Mesangial cell (primary cell): ENCODE results near the gene SCART1. TPM values are rescaled to one million over a fixed set of nuclear protein-coding genes. Genes with fewer than 3 reads are reported as not detected.

ENCODE experiments used
- total RNA-seq: library from RNA; depleted of rRNA; stranded (reverse); fragments of >200 nt; gene quantifications from 2 replicates; pipeline ENCODE4 v1.2.3, GENCODE V29; 2015

The SCART1 gene
- under 0.01 and 1.4 TPM in 2 replicates for total RNA-seq

DNA sequence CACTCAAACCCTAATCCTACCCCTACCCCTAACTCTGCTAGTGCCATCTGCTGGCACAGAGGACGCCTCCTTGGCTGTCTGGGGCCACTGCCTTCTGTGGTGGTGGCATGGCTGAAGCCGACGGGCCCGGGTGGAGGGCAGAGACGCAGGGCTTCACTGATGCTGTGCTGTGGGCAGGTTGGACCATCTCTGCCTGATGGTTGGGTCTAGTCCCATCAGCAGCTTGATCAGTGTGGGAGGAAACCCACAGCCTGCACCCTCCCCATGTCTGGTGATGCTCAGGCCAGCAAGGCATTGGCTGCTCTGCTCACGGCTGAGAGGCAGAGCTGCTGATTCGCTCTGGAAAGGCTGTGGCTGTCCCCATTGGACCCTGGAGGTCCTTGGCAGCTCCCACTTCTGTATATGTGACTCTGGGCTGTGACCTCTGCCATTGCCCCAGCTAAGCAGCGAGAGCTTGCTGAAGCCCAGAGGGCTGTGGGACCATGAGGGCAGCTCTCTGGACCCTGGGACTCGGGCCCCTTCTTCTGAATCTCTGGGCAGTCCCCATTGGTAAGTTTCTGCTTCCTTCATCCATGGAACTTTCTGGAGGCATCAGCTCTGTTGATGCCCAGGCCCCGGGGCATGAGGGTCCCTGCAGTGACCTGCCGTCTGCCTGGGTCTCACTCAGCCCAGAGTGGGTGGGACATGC is at the start of gene SCART1:
Gene SCART1 (plus strand): TSS at position 430 of the 688 bp plus-strand sequence. CDS start 53 bp downstream, at position 483.

DNA sequence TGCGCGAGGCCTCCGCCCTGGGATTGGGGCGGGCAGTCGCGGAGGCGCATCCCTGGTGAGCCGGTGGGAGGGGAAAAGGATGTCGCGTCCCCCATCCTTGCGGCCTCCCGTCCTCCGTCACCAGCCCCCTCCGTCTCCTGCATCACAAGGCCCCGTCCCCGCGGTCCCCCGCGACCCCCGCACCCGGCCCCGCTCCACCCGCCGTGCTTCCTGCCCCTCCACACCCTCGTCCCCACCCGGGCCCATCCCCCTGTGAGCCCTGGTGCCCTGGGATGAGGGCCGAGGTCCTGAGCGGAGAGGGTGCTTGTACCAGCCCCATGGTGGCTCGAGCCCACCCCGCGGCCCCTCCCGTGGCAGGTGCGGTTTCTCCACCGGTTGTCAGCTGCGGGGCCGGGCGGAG is 29.1 kb upstream of the SCART1 start, which contains the start of gene SPRN:
Gene SPRN (minus strand): TSS at position 25 of the 400 bp plus-strand sequence. CDS start 944 bp downstream, outside the sequence.

Other genes with a start within 250 kb of the SCART1 start
- not detected in 2 replicates for gene UTF1, start 223.7 kb upstream of the SCART1 start, total RNA-seq
- not detected in 2 replicates for gene VENTX, start 216.1 kb upstream of the SCART1 start, total RNA-seq
- 0.81 and 1.9 TPM in 2 replicates for gene ADAM8, start 177.1 kb upstream of the SCART1 start, total RNA-seq
- gene TUBGCP2, start 145.1 kb upstream of the SCART1 start, total RNA-seq, result 64.0 and 67.5 TPM in 2 replicates
- 31.4 and 63.9 TPM in 2 replicates for gene ZNF511, start 145.0 kb upstream of the SCART1 start, total RNA-seq
- 1.9 TPM in 1 of 2 replicates, not detected in the other for gene CALY, start 117.0 kb upstream of the SCART1 start, total RNA-seq
- gene PRAP1, start 106.6 kb upstream of the SCART1 start, total RNA-seq, result not detected in 2 replicates
- gene FUOM, start 95.9 kb upstream of the SCART1 start, total RNA-seq, result 34.9 and 46.0 TPM in 2 replicates
- 85.7 and 93.0 TPM in 2 replicates for gene ECHS1, start 80.6 kb upstream of the SCART1 start, total RNA-seq
- 6.7 and 9.0 TPM in 2 replicates for gene PAOX, start 74.7 kb upstream of the SCART1 start, total RNA-seq
- 38.7 and 50.0 TPM in 2 replicates for gene MTG1, start 59.8 kb upstream of the SCART1 start, total RNA-seq
- 0.16 and 0.38 TPM in 2 replicates for gene SPRN, start 29.3 kb upstream of the SCART1 start, total RNA-seq
- 0.16 and 0.38 TPM in 2 replicates for gene CYP2E1, start 73.4 kb downstream of the SCART1 start, total RNA-seq
- not detected in 2 replicates for gene SYCE1, start 111.6 kb downstream of the SCART1 start, total RNA-seq
- not detected in 2 replicates for gene FRG2B, start 172.8 kb downstream of the SCART1 start, total RNA-seq